Peyer's patch (tissue), 4 donors: ENCODE results near the gene DCLK1. TPM values are rescaled to one million over a fixed set of nuclear protein-coding genes. Genes with fewer than 3 reads are reported as not detected.
A peak's percentile ranks its signal among the peaks of the same experiment; 100 is the strongest.
"Not testable (repeated sequence)": the region's sequence is repeated elsewhere in the genome, so short reads cannot be mapped to it uniquely, and the experiment has no call there.

Experiments
- DNase-seq, 3 donors: peaks; one replicate each; pipeline ENCODE4 v3.0.0-alpha.2; 2017 to 2019
- H3K27ac ChIP-seq, 4 donors: fragments of 200-600 bp; sonication (generic); one replicate each; pipeline ENCODE4 v1.5.1; 2016 to 2019
- H3K27me3 ChIP-seq, 2 donors: fragments of 200-600 bp; sonication (generic); one replicate each; pipeline ENCODE4 v1.5.1; 2019
- H3K36me3 ChIP-seq, 3 donors: fragments of 200-600 bp; sonication (generic); one replicate each; pipeline ENCODE4 v1.5.1; 2016 to 2019
- H3K4me1 ChIP-seq, 4 donors: fragments of 200-600 bp; sonication (generic); one replicate each; pipeline ENCODE4 v1.5.1; 2016 to 2019
- H3K4me3 ChIP-seq, 4 donors: fragments of 200-600 bp; sonication (generic); 1 replicate in 3 of 4; 2 replicates in 1 of 4; pipeline ENCODE4 v1.5.1; 2016 to 2019; ENCODE audit warnings: mild to moderate bottlenecking in 1 of 4
- H3K9me3 ChIP-seq, 4 donors: fragments of 200-600 bp; sonication (generic); one replicate each; pipeline ENCODE4 v1.5.1; 2016 to 2019; ENCODE audit warnings: mild to moderate bottlenecking in 1 of 4
- POLR2A ChIP-seq, 2 donors: fragments of 450-650 bp; IDR thresholded peaks; one replicate each; pipeline ENCODE4 v1.5.1; 2017; ENCODE audit warnings: antibody characterized with exemption in 2 of 2, mild to moderate bottlenecking in 2 of 2, moderate library complexity in 2 of 2
- total RNA-seq, 4 donors: library from RNA; depleted of rRNA; stranded (reverse); fragments of >200 nt; gene quantifications; one replicate each; pipeline ENCODE4 v1.1.0, GENCODE V29; 2016
- TF ChIP-seq, protein P1 (sequence below), 6 experiments: fragments of 450-650 bp in 4 of 6; fragments of 200-600 bp in 2 of 6; sonication (generic) in 1 of 6; IDR thresholded peaks; one replicate each; pipeline ENCODE4 v1.5.1; 2017 to 2019; ENCODE audit warnings: antibody characterized with exemption in 6 of 6, mild to moderate bottlenecking in 3 of 6, moderate library complexity in 1 of 6

The DCLK1 gene
- total RNA-seq, 4 donors from 2014 or later, result 3.7 to 23.1 (median 9.1) TPM

- Histone ChIP-seq H3K36me3 (no peaks in the 10 kb centered on the region), H3K27me3 (no peaks in the 10 kb centered on the region), H3K4me1 (no peaks in the 10 kb centered on the region), H3K4me3 (no peak overlapping the region), H3K27ac (no peak overlapping the region), H3K9me3 (no peaks in the 10 kb centered on the region)
- DNase-seq, result no peak
- TF ChIP-seq, protein P1, sequence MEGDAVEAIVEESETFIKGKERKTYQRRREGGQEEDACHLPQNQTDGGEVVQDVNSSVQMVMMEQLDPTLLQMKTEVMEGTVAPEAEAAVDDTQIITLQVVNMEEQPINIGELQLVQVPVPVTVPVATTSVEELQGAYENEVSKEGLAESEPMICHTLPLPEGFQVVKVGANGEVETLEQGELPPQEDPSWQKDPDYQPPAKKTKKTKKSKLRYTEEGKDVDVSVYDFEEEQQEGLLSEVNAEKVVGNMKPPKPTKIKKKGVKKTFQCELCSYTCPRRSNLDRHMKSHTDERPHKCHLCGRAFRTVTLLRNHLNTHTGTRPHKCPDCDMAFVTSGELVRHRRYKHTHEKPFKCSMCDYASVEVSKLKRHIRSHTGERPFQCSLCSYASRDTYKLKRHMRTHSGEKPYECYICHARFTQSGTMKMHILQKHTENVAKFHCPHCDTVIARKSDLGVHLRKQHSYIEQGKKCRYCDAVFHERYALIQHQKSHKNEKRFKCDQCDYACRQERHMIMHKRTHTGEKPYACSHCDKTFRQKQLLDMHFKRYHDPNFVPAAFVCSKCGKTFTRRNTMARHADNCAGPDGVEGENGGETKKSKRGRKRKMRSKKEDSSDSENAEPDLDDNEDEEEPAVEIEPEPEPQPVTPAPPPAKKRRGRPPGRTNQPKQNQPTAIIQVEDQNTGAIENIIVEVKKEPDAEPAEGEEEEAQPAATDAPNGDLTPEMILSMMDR (IDR thresholded peaks at IDR 0.05), result no peak
- no peak for TF ChIP-seq POLR2A (IDR thresholded peaks at IDR 0.05)
Observed at GRCh38 chr13:35977060-35977459, 154.1 kb downstream of the DCLK1 start.

GRCh38 chr13:35976126-35976525 lies 155.1 kb downstream of the DCLK1 start:
- no peak overlapping the region for H3K27ac ChIP-seq
- TF ChIP-seq POLR2A (IDR thresholded peaks at IDR 0.05), result no peak
- TF ChIP-seq, protein P1 (IDR thresholded peaks at IDR 0.05), result no peak

DNA sequence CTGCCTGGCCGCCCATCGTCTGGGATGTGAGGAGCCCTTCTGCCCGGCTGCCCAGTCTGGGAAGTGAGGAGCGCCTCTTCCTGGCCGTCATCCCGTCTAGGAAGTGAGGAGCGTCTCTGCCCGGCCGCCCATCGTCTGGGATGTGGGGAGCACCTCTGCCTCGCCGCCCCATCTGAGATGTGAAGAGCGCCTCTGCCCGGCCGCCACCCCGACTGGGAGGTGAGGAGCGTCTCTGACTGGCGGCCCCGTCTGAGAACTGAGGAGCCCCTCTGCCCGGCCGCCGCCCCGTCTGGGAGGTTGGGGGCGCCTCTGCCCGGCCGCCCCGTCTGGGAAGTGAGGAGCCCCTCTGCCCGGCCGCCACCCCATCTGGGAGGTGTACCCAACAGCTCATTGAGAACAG lies 164.2 kb downstream of the DCLK1 start:
- H3K36me3 ChIP-seq, H3K27me3 ChIP-seq, H3K9me3 ChIP-seq, H3K27ac ChIP-seq, DNase-seq, H3K4me1 ChIP-seq, H3K4me3 ChIP-seq: not testable (repeated sequence)

More at GRCh38 chr13:35976126-35976525, 155.1 kb downstream of the DCLK1 start:
- H3K4me3 ChIP-seq, result no peak overlapping the region
- no peaks in the 10 kb centered on the region for H3K9me3 ChIP-seq
- H3K4me1 ChIP-seq, result no peaks in the 10 kb centered on the region
- no peaks in the 10 kb centered on the region for H3K27me3 ChIP-seq
- H3K36me3 ChIP-seq, result no peaks in the 10 kb centered on the region
- DNase-seq, result no peak

DNA sequence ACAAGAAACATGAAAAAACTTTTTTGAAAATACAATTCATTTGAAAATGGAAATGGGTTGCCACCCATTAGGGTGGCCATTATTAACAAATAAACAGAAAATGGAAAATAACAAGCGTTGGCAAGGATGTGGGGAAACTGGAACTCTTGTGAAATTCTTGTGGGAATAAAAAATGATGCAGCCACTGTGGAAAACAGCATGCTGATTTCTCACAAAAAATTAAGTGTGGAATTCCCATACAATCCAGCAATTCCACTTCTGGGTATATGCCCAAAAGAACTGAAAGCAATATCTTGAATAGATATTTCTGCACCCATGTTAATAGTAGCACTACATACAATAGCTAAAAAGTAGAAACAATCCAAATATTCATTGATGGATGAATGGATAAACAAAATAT lies 165.2 kb downstream of the DCLK1 start:
- H3K4me3 ChIP-seq, result no peak overlapping the region
- TF ChIP-seq POLR2A (IDR thresholded peaks at IDR 0.05), result no peak
- TF ChIP-seq, protein P1 (IDR thresholded peaks at IDR 0.05), result no peak
- H3K27me3 ChIP-seq, result no peaks in the 10 kb centered on the region
- no peaks in the 10 kb centered on the region for H3K36me3 ChIP-seq
- peaks cover 0 to 3% (median 0%) of the 10 kb centered on the region in 4 donors for H3K9me3 ChIP-seq
- H3K27ac ChIP-seq, result no peak overlapping the region
- no peaks in the 10 kb centered on the region for H3K4me1 ChIP-seq
- no peak for DNase-seq

DNA sequence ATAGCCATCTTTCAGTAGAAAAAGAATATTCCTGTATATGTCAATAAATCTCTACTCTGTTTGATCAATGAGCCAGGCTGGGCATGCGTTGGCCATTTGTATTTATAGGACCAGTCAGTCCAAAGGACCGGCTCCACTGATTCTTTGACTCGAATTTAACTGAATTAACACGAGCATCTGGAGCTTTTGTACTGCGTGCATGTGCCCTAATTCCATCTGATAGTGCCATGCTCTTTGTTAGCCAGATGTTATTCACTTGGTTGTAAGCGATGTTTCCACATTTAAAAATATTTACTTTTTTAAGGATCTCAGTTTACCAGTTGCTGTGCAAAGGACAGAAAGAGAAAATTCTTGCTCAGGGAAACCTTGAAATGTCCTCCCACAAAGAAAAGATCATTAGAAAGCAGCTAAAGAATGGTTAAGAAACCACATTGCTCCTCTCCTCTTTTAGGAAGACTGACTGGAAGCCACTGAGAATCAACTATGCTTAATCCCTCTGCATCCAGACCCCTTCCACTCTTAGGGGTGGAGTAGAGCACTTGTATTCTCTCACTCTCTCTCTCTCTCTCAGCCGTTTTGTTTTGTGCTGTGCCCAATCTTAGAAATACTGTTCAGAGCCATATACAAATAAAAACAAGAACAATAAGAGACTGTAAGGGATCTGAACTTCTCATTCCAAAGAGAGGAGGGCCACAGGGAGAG lies 165.8 kb downstream of the DCLK1 start:
- Histone ChIP-seq H3K9me3 (peaks cover 0 to 3% (median 0%) of the 10 kb centered on the region in 4 donors), H3K36me3 (no peaks in the 10 kb centered on the region), H3K4me1 (no peaks in the 10 kb centered on the region), H3K27ac (peak overlapping the region in 2 of 4 donors; percentile 11 to 27), H3K27me3 (no peaks in the 10 kb centered on the region), H3K4me3 (no peak overlapping the region)
- no peak for DNase-seq
- TF ChIP-seq, protein P1 (IDR thresholded peaks at IDR 0.05), result no peak
- no peak for TF ChIP-seq POLR2A (IDR thresholded peaks at IDR 0.05)

DNA sequence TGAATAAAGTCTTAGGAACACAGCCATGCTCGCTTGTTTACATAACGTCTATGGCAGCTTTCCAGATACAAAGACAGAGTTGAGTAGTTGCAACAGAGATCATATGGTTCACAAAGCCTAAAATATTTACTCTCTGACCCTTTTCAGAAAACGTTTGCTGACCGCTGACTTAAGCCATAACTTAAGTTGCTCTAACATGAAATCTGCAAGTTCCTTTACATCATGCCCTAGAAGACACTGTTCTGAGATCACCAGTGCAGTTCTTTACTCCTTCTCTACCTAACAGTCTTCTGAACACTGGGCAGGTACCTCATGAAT lies 166.4 kb downstream of the DCLK1 start:
- no peak overlapping the region for H3K4me3 ChIP-seq
- peaks cover 0 to 3% (median 0%) of the 10 kb centered on the region in 4 donors for H3K9me3 ChIP-seq
- H3K36me3 ChIP-seq, result no peaks in the 10 kb centered on the region
- TF ChIP-seq, protein P1 (IDR thresholded peaks at IDR 0.05), result no peak
- TF ChIP-seq POLR2A (IDR thresholded peaks at IDR 0.05), result no peak
- no peaks in the 10 kb centered on the region for H3K27me3 ChIP-seq
- H3K4me1 ChIP-seq, result no peaks in the 10 kb centered on the region
- peak overlapping the region in 1 of 4 donors; percentile 11 for H3K27ac ChIP-seq
- no peak for DNase-seq
